SU-DHL-6 (cell line): ENCODE results near the gene ITPR1.

Experiments used
- CTCF ChIP-seq: fragments of 200-600 bp; sonication (generic); IDR thresholded peaks from one replicate; pipeline ENCODE4 v1.5.1; 2017; ENCODE audit warnings: antibody characterized with exemption, mild to moderate bottlenecking, low read length, moderate library complexity; ENCODE audit not compliant: insufficient read depth, poor library complexity, severe bottlenecking
- EZH2phosphoT487 ChIP-seq: fragments of 200-600 bp; sonication (generic), shearing (Covaris generic); conservative IDR thresholded peaks from 2 replicates; pipeline ENCODE4 v1.6.1; 2018; ENCODE audit warnings: mild to moderate bottlenecking, antibody characterized with exemption, low read length, moderate library complexity, mixed read lengths

- TF ChIP-seq CTCF, result no peak
- TF ChIP-seq EZH2phosphoT487, result no peak
Observed at GRCh38 chr3:4501437-4501836, 8.3 kb downstream of the ITPR1 start.
